ENCODE measurements around the gene GMPPA. TPM values are rescaled to one million over a fixed set of nuclear protein-coding genes. Genes with fewer than 3 reads are reported as not detected.

The GMPPA gene
- polyA plus RNA-seq, 1 donor (not counting 4 experiments of a cell fraction or from before 2014, with no cell fraction given), result 50.6 TPM

DNA sequence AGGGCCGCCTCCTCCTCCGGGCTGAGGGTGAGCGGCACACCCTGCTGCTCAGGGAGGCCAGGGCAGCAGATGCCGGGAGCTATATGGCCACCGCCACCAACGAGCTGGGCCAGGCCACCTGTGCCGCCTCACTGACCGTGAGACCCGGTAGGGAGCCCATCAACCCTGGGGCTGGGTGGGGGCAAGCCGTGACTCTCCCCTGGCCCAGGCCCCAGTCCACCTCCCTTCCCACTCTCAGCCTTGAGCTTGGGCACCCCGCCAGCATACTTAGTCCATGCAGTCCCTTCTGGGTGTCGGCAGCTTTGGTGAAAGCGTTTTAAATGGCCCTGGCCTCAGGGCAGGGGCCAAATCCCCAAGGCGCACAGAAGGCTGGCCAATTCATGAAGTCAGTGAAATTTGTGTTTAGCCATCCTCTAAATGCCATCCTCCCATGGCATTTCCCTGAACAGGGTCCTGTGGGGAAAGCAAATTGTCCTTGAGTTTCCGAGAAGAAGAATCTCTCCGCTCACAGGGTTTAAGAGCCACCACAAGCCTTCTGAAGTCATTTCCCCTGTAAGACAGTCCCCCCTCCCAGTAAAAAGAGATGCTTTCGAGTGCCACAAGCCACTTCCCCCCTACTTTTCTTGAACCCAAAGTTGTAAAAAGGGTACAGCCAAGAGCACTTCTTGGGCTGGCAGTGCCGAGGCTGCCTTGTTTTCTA lies 46.9 kb upstream of the GMPPA start:
- H2AFZ ChIP-seq (ENCODE audit: control insufficient read depth, low read length), result no peak overlapping the region
- H3K27me3 ChIP-seq (ENCODE audit: control insufficient read depth, extremely low read depth, insufficient read depth, low read length), result no peaks in the 10 kb centered on the region

GRCh38 chr2:219452361-219453317 lies 46.1 kb upstream of the GMPPA start:
- Histone ChIP-seq H3K9ac (ENCODE audit: control insufficient read depth, extremely low read depth, insufficient read depth, low read length) (peak overlapping the region; percentile 65), H3K27ac (ENCODE audit: control insufficient read depth, insufficient read depth, low read length) (peak overlapping the region; percentile 85), H3K4me3 (ENCODE audit: control insufficient read depth in 2 of 3, extremely low read depth in 1 of 3, insufficient read depth in 2 of 3, low read depth in 1 of 3, low read length in 3 of 3) (peak overlapping the region in 2 of 3 experiments; percentile 32 to 53), H3K9me1 (ENCODE audit: control insufficient read depth, extremely low read depth, insufficient read depth, low read length) (no peaks in the 10 kb centered on the region), H3K9me3 (ENCODE audit: control insufficient read depth, low read depth, low read length) (no peaks in the 10 kb centered on the region), H3K4me1 (ENCODE audit: control insufficient read depth, extremely low read depth, insufficient read depth, low read length) (peaks cover 32% of the 10 kb centered on the region), H3K4me2 (ENCODE audit: control insufficient read depth, extremely low read depth, insufficient read depth, low read depth, low read length) (peak overlapping the region; percentile 79), H3K36me3 (ENCODE audit: control insufficient read depth in 2 of 2, extremely low read depth in 1 of 2, insufficient read depth in 2 of 2, low read length in 2 of 2) (peaks cover 5 to 13% of the 10 kb centered on the region in 2 experiments), H3K27me3 (ENCODE audit: control insufficient read depth, extremely low read depth, insufficient read depth, low read length) (no peaks in the 10 kb centered on the region), H2AFZ (ENCODE audit: control insufficient read depth, low read length) (peak overlapping the region; percentile 62), H3K79me2 (ENCODE audit: control insufficient read depth, insufficient read depth, low read length) (no peaks in the 10 kb centered on the region), H4K20me1 (ENCODE audit: control insufficient read depth, extremely low read depth, insufficient read depth, low read length) (no peaks in the 10 kb centered on the region)
- DNase-seq (ENCODE audit: low read depth, low spot score) (peak; percentile 82), FAIRE-seq (no peak)
- dilution Hi-C loops (cut with MboI; ENCODE audit: extremely low pct_ligation_motif_present, low sequenced_read_pairs), result no loop called here
- TF ChIP-seq EZH2 (IDR thresholded peaks at IDR 0.05; ENCODE audit: low read length), result no peak
- TF ChIP-seq, protein P1, sequence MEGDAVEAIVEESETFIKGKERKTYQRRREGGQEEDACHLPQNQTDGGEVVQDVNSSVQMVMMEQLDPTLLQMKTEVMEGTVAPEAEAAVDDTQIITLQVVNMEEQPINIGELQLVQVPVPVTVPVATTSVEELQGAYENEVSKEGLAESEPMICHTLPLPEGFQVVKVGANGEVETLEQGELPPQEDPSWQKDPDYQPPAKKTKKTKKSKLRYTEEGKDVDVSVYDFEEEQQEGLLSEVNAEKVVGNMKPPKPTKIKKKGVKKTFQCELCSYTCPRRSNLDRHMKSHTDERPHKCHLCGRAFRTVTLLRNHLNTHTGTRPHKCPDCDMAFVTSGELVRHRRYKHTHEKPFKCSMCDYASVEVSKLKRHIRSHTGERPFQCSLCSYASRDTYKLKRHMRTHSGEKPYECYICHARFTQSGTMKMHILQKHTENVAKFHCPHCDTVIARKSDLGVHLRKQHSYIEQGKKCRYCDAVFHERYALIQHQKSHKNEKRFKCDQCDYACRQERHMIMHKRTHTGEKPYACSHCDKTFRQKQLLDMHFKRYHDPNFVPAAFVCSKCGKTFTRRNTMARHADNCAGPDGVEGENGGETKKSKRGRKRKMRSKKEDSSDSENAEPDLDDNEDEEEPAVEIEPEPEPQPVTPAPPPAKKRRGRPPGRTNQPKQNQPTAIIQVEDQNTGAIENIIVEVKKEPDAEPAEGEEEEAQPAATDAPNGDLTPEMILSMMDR (optimal IDR thresholded peaks at IDR 0.05 in 1 of 3, IDR thresholded peaks at IDR 0.05 in 1 of 3, conservative IDR thresholded peaks at IDR 0.05 in 1 of 3; ENCODE audit: extremely low read depth in 1 of 3, insufficient read depth in 2 of 3, low read length in 3 of 3), result no peak

More for the DNA sequence above, 46.9 kb upstream of the GMPPA start:
- Histone ChIP-seq H3K79me2 (ENCODE audit: control insufficient read depth, insufficient read depth, low read length) (no peaks in the 10 kb centered on the region), H3K4me2 (ENCODE audit: control insufficient read depth, extremely low read depth, insufficient read depth, low read depth, low read length) (peak overlapping the region; percentile 22), H3K9ac (ENCODE audit: control insufficient read depth, extremely low read depth, insufficient read depth, low read length) (no peak overlapping the region), H3K9me1 (ENCODE audit: control insufficient read depth, extremely low read depth, insufficient read depth, low read length) (no peaks in the 10 kb centered on the region), H3K9me3 (ENCODE audit: control insufficient read depth, low read depth, low read length) (no peaks in the 10 kb centered on the region), H3K4me3 (ENCODE audit: control insufficient read depth in 2 of 3, extremely low read depth in 1 of 3, insufficient read depth in 2 of 3, low read depth in 1 of 3, low read length in 3 of 3) (no peak overlapping the region), H4K20me1 (ENCODE audit: control insufficient read depth, extremely low read depth, insufficient read depth, low read length) (no peaks in the 10 kb centered on the region), H3K4me1 (ENCODE audit: control insufficient read depth, extremely low read depth, insufficient read depth, low read length) (peaks cover 29% of the 10 kb centered on the region), H3K36me3 (ENCODE audit: control insufficient read depth in 2 of 2, extremely low read depth in 1 of 2, insufficient read depth in 2 of 2, low read length in 2 of 2) (peaks cover 5 to 13% of the 10 kb centered on the region in 2 experiments), H3K27ac (ENCODE audit: control insufficient read depth, insufficient read depth, low read length) (peak overlapping the region; percentile 31)
- dilution Hi-C loops (cut with MboI; ENCODE audit: extremely low pct_ligation_motif_present, low sequenced_read_pairs), result no loop called here
- no peak for DNase-seq (ENCODE audit: low read depth, low spot score)
- TF ChIP-seq, protein P1 (optimal IDR thresholded peaks at IDR 0.05 in 1 of 3, IDR thresholded peaks at IDR 0.05 in 1 of 3, conservative IDR thresholded peaks at IDR 0.05 in 1 of 3; ENCODE audit: extremely low read depth in 1 of 3, insufficient read depth in 2 of 3, low read length in 3 of 3), result no peak
- TF ChIP-seq EZH2 (IDR thresholded peaks at IDR 0.05; ENCODE audit: low read length), result no peak
- no peak for FAIRE-seq
